GM23248 (cell line): Measurements from ENCODE around the gene RIBC2. TPM values are rescaled to one million over a fixed set of nuclear protein-coding genes. Genes with fewer than 3 reads are reported as not detected.
"Not testable (repeated sequence)": the region's sequence is repeated elsewhere in the genome, so short reads cannot be mapped to it uniquely, and the experiment has no call there.

Experiments used
- DNase-seq: peaks from one replicate; pipeline ENCODE4 v3.0.0-alpha.2; 2015
- H2AFZ ChIP-seq: fragments of 200-600 bp; sonication (generic); 2 replicates; pipeline ENCODE4 v1.6.1; 2016; ENCODE audit warnings: antibody characterized with exemption
- H3F3A ChIP-seq: fragments of 200-600 bp; sonication (generic); 2 replicates; pipeline ENCODE4 v1.6.1; 2016; ENCODE audit warnings: mild to moderate bottlenecking, antibody characterized with exemption, mixed run types; ENCODE audit not compliant: insufficient read depth
- H3K27ac ChIP-seq: fragments of 200-600 bp; sonication (generic); 2 replicates; pipeline ENCODE4 v1.5.1; 2016; ENCODE audit warnings: mild to moderate bottlenecking
- H3K27me3 ChIP-seq: fragments of 200-600 bp; sonication (generic); replicated peaks from 2 replicates; pipeline ENCODE4 v1.6.1; 2016; ENCODE audit warnings: mild to moderate bottlenecking; ENCODE audit not compliant: insufficient read depth
- H3K36me3 ChIP-seq: fragments of 200-600 bp; sonication (generic); 2 replicates; pipeline ENCODE4 v1.6.1; 2016; ENCODE audit warnings: low read depth, mild to moderate bottlenecking
- H3K4me1 ChIP-seq: fragments of 200-600 bp; sonication (generic); 2 replicates; pipeline ENCODE4 v1.6.1; 2016; ENCODE audit warnings: mild to moderate bottlenecking; ENCODE audit not compliant: insufficient read depth
- H3K4me2 ChIP-seq: fragments of 200-600 bp; sonication (generic); one replicate; pipeline ENCODE4 v1.6.1; 2016; ENCODE audit warnings: mild to moderate bottlenecking; ENCODE audit not compliant: unreplicated experiment
- H3K4me3 ChIP-seq: fragments of 200-600 bp; sonication (generic); 2 replicates; pipeline ENCODE4 v1.5.1; 2016; ENCODE audit warnings: mild to moderate bottlenecking
- H3K79me2 ChIP-seq: fragments of 200-600 bp; sonication (generic); 2 replicates; pipeline ENCODE4 v1.6.1; 2016; ENCODE audit warnings: mild to moderate bottlenecking; ENCODE audit not compliant: insufficient read depth
- H3K9ac ChIP-seq: fragments of 200-600 bp; sonication (generic); 2 replicates; pipeline ENCODE4 v1.6.1; 2016; ENCODE audit warnings: mild to moderate bottlenecking
- H3K9me2 ChIP-seq: fragments of 200-600 bp; sonication (generic); 2 replicates; pipeline ENCODE4 v1.6.1; 2016; ENCODE audit warnings: mixed run types, mild to moderate bottlenecking, moderate library complexity; ENCODE audit not compliant: insufficient read depth
- H3K9me3 ChIP-seq: fragments of 200-600 bp; sonication (generic); one replicate; pipeline ENCODE4 v1.6.1; 2017; ENCODE audit warnings: low read depth
- H4K20me1 ChIP-seq: fragments of 200-600 bp; sonication (generic); 2 replicates; pipeline ENCODE4 v1.6.0; 2016; ENCODE audit not compliant: insufficient read depth
- EZH2 ChIP-seq: fragments of 200-600 bp; sonication (generic); IDR thresholded peaks from 2 replicates; pipeline ENCODE4 v1.6.1; 2018; ENCODE audit warnings: antibody characterized with exemption, mild to moderate bottlenecking; ENCODE audit not compliant: insufficient read depth, poor library complexity, severe bottlenecking
- EZH2phosphoT487 ChIP-seq: fragments of 200-600 bp; sonication (generic); IDR thresholded peaks from 2 replicates; pipeline ENCODE4 v1.6.1; 2018; ENCODE audit warnings: antibody characterized with exemption, moderate library complexity, mild to moderate bottlenecking, low read depth; ENCODE audit not compliant: insufficient read depth
- WGBS, 2 experiments: methylation state at CpG; one replicate each; pipeline ENCODE4 v1.1.6; 2015 to 2017; ENCODE audit warnings: low lambda C conversion rate in 2 of 2, low coverage in 1 of 2; ENCODE audit errors: missing lambda C conversion rate in 2 of 2; 5-methylcytosine and 5-hydroxymethylcytosine counted together
- in situ Hi-C: fragments of 300-500 bp; cut with MboI; formaldehyde crosslinking; loops from 2 replicates; pipeline ENCODE4 v1.15.0; 2020
- polyA plus RNA-seq: library from polyadenylated mRNA; unstranded; fragments of >200 nt; fragmentation: Nextera tagmentation; extraction: Ambion mirVana; gene quantifications from 2 replicates; pipeline ENCODE4 v1.2.1, GENCODE V29; 2016
- total RNA-seq: library from RNA; depleted of rRNA; stranded (reverse); fragments of >200 nt; shearing (Covaris generic); gene quantifications from 2 replicates; pipeline ENCODE4 v1.2.3, GENCODE V29; 2014

RIBC2 gene
- total and polyA plus RNA-seq, 2 experiments from 2014 or later = 0.32 to 1.3 TPM

- no peak overlapping the region for H3K27ac ChIP-seq
- no peak overlapping the region for H3K4me3 ChIP-seq
- no peaks in the 10 kb centered on the region for H3K9me3 ChIP-seq
- 88 to 89% methylated on average over 6 of the region's 6 CpGs for WGBS, 2 experiments
- no peaks in the 10 kb centered on the region for H4K20me1 ChIP-seq
- peaks cover 7% of the 10 kb centered on the region; the same call in 1 of the 2 replicates for H3K4me1 ChIP-seq
- TF ChIP-seq EZH2phosphoT487 (no peak), EZH2 (no peak)
- H3K9ac ChIP-seq = no peak overlapping the region
- no peak overlapping the region for H3K4me2 ChIP-seq
- peak overlapping the region; percentile 83 for H2AFZ ChIP-seq
- no peaks in the 10 kb centered on the region for H3K9me2 ChIP-seq
- in situ Hi-C loops = no loop called here
- H3K27me3 ChIP-seq = no peaks in the 10 kb centered on the region
- no peaks in the 10 kb centered on the region for H3K36me3 ChIP-seq
- H3F3A ChIP-seq = no peaks in the 10 kb centered on the region
- no peaks in the 10 kb centered on the region for H3K79me2 ChIP-seq
- DNase-seq = no peak
Observed at GRCh38 chr22:45434981-45435380, 21.5 kb downstream of the RIBC2 start.

DNA sequence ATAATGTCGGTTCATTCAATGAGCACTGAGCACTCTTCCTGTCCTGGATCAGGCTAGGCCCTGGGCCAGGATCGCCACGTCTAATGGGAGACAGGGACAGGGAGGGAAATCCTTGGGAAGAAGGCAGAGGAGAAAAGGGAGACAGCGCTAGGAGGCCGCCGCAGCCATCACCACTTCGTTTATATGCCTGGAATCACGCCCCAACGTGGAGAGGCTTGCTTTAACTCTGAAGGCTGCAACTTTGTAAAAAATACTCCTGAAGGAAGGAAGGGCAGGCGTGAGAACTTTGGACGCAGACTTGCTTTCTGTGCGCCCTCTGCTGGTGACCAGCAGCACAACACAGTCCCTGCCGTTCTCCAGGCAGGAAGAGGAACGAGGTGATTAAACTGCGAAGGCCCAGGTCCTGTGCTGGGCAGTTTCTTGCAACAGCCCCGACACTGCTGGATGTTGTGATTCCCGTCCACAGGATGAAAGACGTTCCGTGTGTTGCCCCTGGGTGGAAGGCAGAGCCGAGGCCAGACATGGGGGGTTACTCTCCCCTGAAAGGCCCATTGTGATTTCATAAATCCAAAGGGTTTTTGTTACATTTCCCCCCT, 22.1 kb downstream of the RIBC2 start:
- no peaks in the 10 kb centered on the region for H4K20me1 ChIP-seq
- no peaks in the 10 kb centered on the region for H3K27me3 ChIP-seq
- no peaks in the 10 kb centered on the region for H3F3A ChIP-seq
- H3K36me3 ChIP-seq = no peaks in the 10 kb centered on the region
- H3K9me3 ChIP-seq = no peaks in the 10 kb centered on the region
- H3K79me2 ChIP-seq = no peaks in the 10 kb centered on the region
- peaks cover 7% of the 10 kb centered on the region; the same call in 1 of the 2 replicates for H3K4me1 ChIP-seq
- peak; percentile 92 for DNase-seq
- H3K4me2 ChIP-seq = peak overlapping the region; percentile 35
- peak overlapping the region; percentile 83 for H2AFZ ChIP-seq
- H3K9me2 ChIP-seq = no peaks in the 10 kb centered on the region
- no peak overlapping the region for H3K27ac ChIP-seq
- WGBS, 2 experiments = 5 to 6% methylated on average over 20 of the region's 20 CpGs
- H3K9ac ChIP-seq = peak overlapping the region; percentile 51
- H3K4me3 ChIP-seq = no peak overlapping the region
- no peak for TF ChIP-seq EZH2phosphoT487
- no peak for TF ChIP-seq EZH2
- in situ Hi-C loops = no loop called here

GRCh38 chr22:45436871-45437517, 23.5 kb downstream of the RIBC2 start:
- 88 to 98% methylated on average over 10 to 34 of the region's 34 CpGs for WGBS, 2 experiments
- in situ Hi-C loops, H3F3A ChIP-seq, H3K4me1 ChIP-seq, H2AFZ ChIP-seq, H4K20me1 ChIP-seq, H3K4me3 ChIP-seq, DNase-seq, H3K9me2 ChIP-seq, H3K36me3 ChIP-seq, H3K27me3 ChIP-seq, H3K4me2 ChIP-seq, H3K27ac ChIP-seq, H3K79me2 ChIP-seq, H3K9ac ChIP-seq, H3K9me3 ChIP-seq: not testable (repeated sequence)

DNA sequence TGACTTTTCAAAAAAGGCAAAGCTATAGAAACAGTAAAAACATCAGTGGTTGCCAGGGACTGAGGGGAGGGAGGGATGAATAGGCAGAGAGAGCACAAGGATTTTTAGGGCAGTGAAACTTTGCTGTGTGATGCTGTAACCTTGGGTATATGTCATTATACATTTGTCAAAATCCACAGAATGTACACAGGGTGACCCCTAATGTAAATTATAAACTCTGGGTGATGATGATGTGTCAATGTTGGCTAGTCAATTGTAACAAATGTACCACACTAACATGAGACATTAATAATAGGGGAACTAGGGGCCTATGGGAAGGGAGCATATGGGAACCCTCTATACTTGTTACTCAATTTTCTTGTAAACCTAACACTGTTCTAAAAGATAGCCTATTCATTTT, 24.8 kb downstream of the RIBC2 start:
- Histone ChIP-seq H3K9ac (no peak overlapping the region), H2AFZ (no peak overlapping the region), H4K20me1 (no peaks in the 10 kb centered on the region), H3K4me1 (peaks cover 7% of the 10 kb centered on the region; the same call in 1 of the 2 replicates), H3K4me3 (no peak overlapping the region), H3K36me3 (no peaks in the 10 kb centered on the region), H3K9me2 (no peaks in the 10 kb centered on the region), H3K4me2 (no peak overlapping the region), H3F3A (no peaks in the 10 kb centered on the region), H3K79me2 (no peaks in the 10 kb centered on the region), H3K27me3 (no peaks in the 10 kb centered on the region), H3K9me3 (no peaks in the 10 kb centered on the region), H3K27ac (no peak overlapping the region)
- in situ Hi-C loops = no loop called here
- DNase-seq = no peak
- no peak for TF ChIP-seq EZH2phosphoT487
- no peak for TF ChIP-seq EZH2

- H3K4me1 ChIP-seq, H2AFZ ChIP-seq, H3K9me3 ChIP-seq, H3K4me2 ChIP-seq, in situ Hi-C loops, H3F3A ChIP-seq, H4K20me1 ChIP-seq, H3K27ac ChIP-seq, H3K36me3 ChIP-seq, H3K9me2 ChIP-seq, H3K27me3 ChIP-seq, H3K79me2 ChIP-seq, DNase-seq, H3K4me3 ChIP-seq, H3K9ac ChIP-seq: not testable (repeated sequence)
- 54 to 62% methylated on average over 13 of the region's 13 CpGs for WGBS, 2 experiments
Observed at GRCh38 chr22:45440688-45441087, 27.2 kb downstream of the RIBC2 start.
